Gastroesophageal sphincter (tissue), 3 donors: ENCODE results near the gene RXRG.

Experiments
- POLR2A ChIP-seq, 2 donors: fragments of 450-650 bp; IDR thresholded peaks; one replicate each; pipeline ENCODE4 v1.6.1; 2017; ENCODE audit warnings: antibody characterized with exemption in 2 of 2, mild to moderate bottlenecking in 2 of 2, moderate library complexity in 1 of 2
- POLR2AphosphoS5 ChIP-seq: sonication (generic); formaldehyde crosslinking; IDR thresholded peaks from one replicate; pipeline ENCODE4 v1.6.1; 2017; ENCODE audit warnings: antibody characterized with exemption
- TF ChIP-seq, protein P1 (sequence below), 4 experiments: fragments of 200-600 bp in 2 of 4; fragments of 450-650 bp in 2 of 4; sonication (generic) in 1 of 4; IDR thresholded peaks; one replicate each; pipeline ENCODE4 v1.5.1; 2017 to 2019; ENCODE audit warnings: antibody characterized with exemption in 4 of 4, mild to moderate bottlenecking in 2 of 4, moderate library complexity in 2 of 4

DNA sequence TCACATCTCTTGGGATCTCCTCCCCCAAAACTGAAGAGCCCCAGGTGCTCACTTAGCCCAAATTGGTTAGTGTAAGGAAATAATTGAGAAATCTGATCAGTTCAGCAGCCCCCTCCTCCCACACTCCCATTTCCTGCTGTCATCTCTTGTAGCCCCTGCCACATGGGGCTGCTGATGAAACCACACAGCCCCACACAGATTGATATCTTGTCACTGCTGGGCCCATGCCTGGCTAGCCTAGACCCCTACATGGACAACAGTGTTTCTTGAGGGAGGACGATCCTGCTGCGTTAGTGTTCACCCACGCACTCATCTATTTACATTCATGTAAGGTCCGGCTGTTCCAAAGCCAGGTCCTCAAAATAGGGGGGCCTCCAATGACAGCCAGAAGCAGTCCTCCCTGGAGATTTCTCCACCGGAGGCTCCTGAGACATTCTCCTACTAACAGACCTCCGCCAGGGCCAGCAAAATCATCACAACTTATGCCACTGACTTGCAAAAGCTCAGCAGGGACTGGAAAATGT is 23.9 kb upstream of the RXRG start:
- TF ChIP-seq, protein P1, sequence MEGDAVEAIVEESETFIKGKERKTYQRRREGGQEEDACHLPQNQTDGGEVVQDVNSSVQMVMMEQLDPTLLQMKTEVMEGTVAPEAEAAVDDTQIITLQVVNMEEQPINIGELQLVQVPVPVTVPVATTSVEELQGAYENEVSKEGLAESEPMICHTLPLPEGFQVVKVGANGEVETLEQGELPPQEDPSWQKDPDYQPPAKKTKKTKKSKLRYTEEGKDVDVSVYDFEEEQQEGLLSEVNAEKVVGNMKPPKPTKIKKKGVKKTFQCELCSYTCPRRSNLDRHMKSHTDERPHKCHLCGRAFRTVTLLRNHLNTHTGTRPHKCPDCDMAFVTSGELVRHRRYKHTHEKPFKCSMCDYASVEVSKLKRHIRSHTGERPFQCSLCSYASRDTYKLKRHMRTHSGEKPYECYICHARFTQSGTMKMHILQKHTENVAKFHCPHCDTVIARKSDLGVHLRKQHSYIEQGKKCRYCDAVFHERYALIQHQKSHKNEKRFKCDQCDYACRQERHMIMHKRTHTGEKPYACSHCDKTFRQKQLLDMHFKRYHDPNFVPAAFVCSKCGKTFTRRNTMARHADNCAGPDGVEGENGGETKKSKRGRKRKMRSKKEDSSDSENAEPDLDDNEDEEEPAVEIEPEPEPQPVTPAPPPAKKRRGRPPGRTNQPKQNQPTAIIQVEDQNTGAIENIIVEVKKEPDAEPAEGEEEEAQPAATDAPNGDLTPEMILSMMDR (IDR thresholded peaks at IDR 0.05): no peak
- TF ChIP-seq POLR2AphosphoS5 (no peak), POLR2A (IDR thresholded peaks at IDR 0.05) (no peak)
